CD4-positive, alpha-beta memory T cell (primary cell): ENCODE results near the gene ACTR3. TPM values are rescaled to one million over a fixed set of nuclear protein-coding genes. Genes with fewer than 3 reads are reported as not detected.

Source experiments
- CTCF ChIA-PET: fragments of 350-600 bp; sonication (Branson Sonifier 250); formaldehyde crosslinking; loops from one replicate; lab custom pipeline; 2021; ENCODE audit warnings: inconsistent platforms; ENCODE audit not compliant: partially characterized antibody; lab: Charles Lee
- POLR2A ChIA-PET: fragments of 350-600 bp; sonication (Branson Sonifier 250); formaldehyde crosslinking; loops from one replicate; lab custom pipeline; 2021; ENCODE audit not compliant: partially characterized antibody; lab: Charles Lee
- DNase-seq, 5 donors: peaks; one replicate each; pipeline versions ENCODE4 v3.0.0 to v3.0.0-alpha.2; 2020 to 2022; ENCODE audit warnings: mixed read lengths in 1 of 5
- H3K27ac ChIP-seq: one replicate; pipeline ENCODE4 v1.7.0; 2013; ENCODE audit warnings: low read depth, low read length
- H3K27me3 ChIP-seq: 2 replicates; pipeline ENCODE4 v1.7.0; 2013; ENCODE audit warnings: mild to moderate bottlenecking, low read length, moderate library complexity; ENCODE audit not compliant: insufficient read depth
- H3K36me3 ChIP-seq: 2 replicates; pipeline ENCODE4 v1.7.0; 2013; ENCODE audit warnings: mild to moderate bottlenecking, low read length, moderate library complexity; ENCODE audit not compliant: insufficient read depth
- H3K4me1 ChIP-seq: 2 replicates; pipeline ENCODE4 v1.7.0; 2013; ENCODE audit warnings: mild to moderate bottlenecking, low read length, moderate library complexity; ENCODE audit not compliant: insufficient read depth
- H3K4me3 ChIP-seq, 2 donors: one replicate each; pipeline ENCODE4 v1.7.0; 2013; ENCODE audit warnings: low read length in 2 of 2, mild to moderate bottlenecking in 1 of 2
- H3K9me3 ChIP-seq, 2 donors: one replicate each; pipeline ENCODE4 v1.7.0; 2013; ENCODE audit warnings: low read length in 2 of 2, control low read depth in 1 of 2; ENCODE audit not compliant: control insufficient read depth in 1 of 2
- H3K27ac Mint-ChIP-seq, 7 donors: one replicate each; pipeline ENCODE4 v1.8.0; 2020 to 2021; ENCODE audit warnings: mixed read lengths in 7 of 7, mild to moderate bottlenecking in 6 of 7, inconsistent platforms in 3 of 7, moderate library complexity in 3 of 7
- H3K27me3 Mint-ChIP-seq, 2 donors: one replicate each; pipeline ENCODE4 v1.8.0; 2020 to 2021; ENCODE audit warnings: mixed read lengths in 2 of 2
- H3K36me3 Mint-ChIP-seq, 2 donors: one replicate each; pipeline ENCODE4 v1.8.0; 2020 to 2021; ENCODE audit warnings: mixed read lengths in 2 of 2, inconsistent platforms in 1 of 2, mild to moderate bottlenecking in 1 of 2
- H3K4me1 Mint-ChIP-seq, 4 donors: one replicate each; pipeline ENCODE4 v1.8.0; 2020 to 2021; ENCODE audit warnings: mixed read lengths in 4 of 4, mild to moderate bottlenecking in 1 of 4
- H3K4me3 Mint-ChIP-seq, 8 donors: one replicate each; pipeline ENCODE4 v1.8.0; 2020 to 2021; ENCODE audit warnings: mixed read lengths in 8 of 8, mild to moderate bottlenecking in 7 of 8, moderate library complexity in 6 of 8, inconsistent platforms in 3 of 8
- H3K9me3 Mint-ChIP-seq, 8 donors: one replicate each; pipeline ENCODE4 v1.8.0; 2020 to 2021; ENCODE audit warnings: mixed read lengths in 8 of 8, mild to moderate bottlenecking in 5 of 8, inconsistent platforms in 3 of 8, moderate library complexity in 1 of 8
- intact Hi-C: fragments of 100-400 bp; cut with micrococcal nuclease; formaldehyde crosslinking; loops from one replicate; pipeline ENCODE4 v1.15.1; 2023
- polyA plus RNA-seq, 2 donors: library from polyadenylated mRNA; unstranded; fragments of 300-500 nt; fragmentation: Illumina TruSeq; gene quantifications; one replicate each; pipeline ENCODE4 v1.2.3, GENCODE V29; 2021
- total RNA-seq, 2 experiments: library from RNA; stranded (reverse); gene quantifications; one replicate each; pipeline ENCODE4 v1.2.3, GENCODE V29; 2021

ACTR3 gene
- total and polyA plus RNA-seq, 4 experiments from 2014 or later = 247 to 567 (median 396) TPM

GRCh38 chr2:114008720-114009119, 118.8 kb downstream of the ACTR3 start:
- DNase-seq = no peak
- Mint-ChIP-seq H3K36me3 (peaks cover 0 to 11% of the 10 kb centered on the region in 2 donors), H3K4me3 (no peak overlapping the region), H3K27ac (no peak overlapping the region), H3K9me3 (peaks cover 0 to 5% (median 1%) of the 10 kb centered on the region in 8 donors), H3K4me1 (no peaks in the 10 kb centered on the region), H3K27me3 (peaks cover 1 to 10% of the 10 kb centered on the region in 2 donors)
- H3K9me3 ChIP-seq = no peaks in the 10 kb centered on the region
- no peaks in the 10 kb centered on the region for H3K36me3 ChIP-seq
- POLR2A ChIA-PET = no interaction called here
- no peaks in the 10 kb centered on the region for H3K4me1 ChIP-seq
- H3K27me3 ChIP-seq = no peaks in the 10 kb centered on the region
- intact Hi-C loops = no loop called here
- H3K27ac ChIP-seq = no peak overlapping the region
- CTCF ChIA-PET = no interaction called here
- no peak overlapping the region for H3K4me3 ChIP-seq

DNA sequence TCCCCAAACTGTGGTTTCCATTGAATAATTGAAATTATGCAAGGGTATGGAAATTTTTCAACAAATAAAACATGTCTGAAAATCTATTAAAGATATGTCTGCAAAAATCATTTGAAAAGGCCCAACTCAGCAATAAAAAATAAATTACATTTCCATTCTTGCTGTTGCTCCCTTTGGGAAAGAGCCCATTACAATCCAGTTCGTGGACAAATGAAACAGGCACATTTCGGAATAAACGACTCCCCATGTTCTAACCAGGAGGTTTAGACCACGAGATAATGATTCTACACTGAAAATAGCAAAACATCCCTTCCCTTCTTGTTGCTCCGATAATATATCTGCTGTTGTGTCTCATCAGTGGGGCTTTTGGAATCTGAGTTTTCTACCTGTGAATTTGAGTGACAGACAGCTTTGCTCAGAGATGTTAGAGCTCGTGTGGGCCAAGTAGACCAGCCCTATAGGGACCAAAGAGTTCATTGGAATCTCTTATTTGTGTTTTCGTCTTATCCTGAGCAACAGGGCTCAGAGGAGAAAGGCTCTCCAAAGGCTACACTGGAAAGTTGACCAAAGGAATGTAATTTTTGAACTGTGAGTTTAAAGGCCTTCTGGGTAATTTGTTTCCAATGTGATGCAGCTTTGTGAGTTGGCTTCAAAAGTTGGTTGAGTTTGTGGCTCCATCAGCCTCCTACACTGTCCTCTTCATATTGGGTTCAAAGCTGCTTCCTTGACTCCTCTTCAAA, 119.5 kb downstream of the ACTR3 start:
- POLR2A ChIA-PET = no interaction called here
- no peak for DNase-seq
- Mint-ChIP-seq H3K27ac (no peak overlapping the region), H3K9me3 (peaks cover 0 to 5% (median under 1%) of the 10 kb centered on the region in 8 donors), H3K27me3 (peaks cover 1 to 10% of the 10 kb centered on the region in 2 donors), H3K4me3 (no peak overlapping the region), H3K36me3 (peaks cover 0 to 7% of the 10 kb centered on the region in 2 donors), H3K4me1 (no peaks in the 10 kb centered on the region)
- Histone ChIP-seq H3K4me3 (no peak overlapping the region), H3K36me3 (no peaks in the 10 kb centered on the region), H3K4me1 (no peaks in the 10 kb centered on the region), H3K27ac (no peak overlapping the region), H3K9me3 (no peaks in the 10 kb centered on the region), H3K27me3 (no peaks in the 10 kb centered on the region)
- CTCF ChIA-PET = no interaction called here
- intact Hi-C loops = no loop called here

DNA sequence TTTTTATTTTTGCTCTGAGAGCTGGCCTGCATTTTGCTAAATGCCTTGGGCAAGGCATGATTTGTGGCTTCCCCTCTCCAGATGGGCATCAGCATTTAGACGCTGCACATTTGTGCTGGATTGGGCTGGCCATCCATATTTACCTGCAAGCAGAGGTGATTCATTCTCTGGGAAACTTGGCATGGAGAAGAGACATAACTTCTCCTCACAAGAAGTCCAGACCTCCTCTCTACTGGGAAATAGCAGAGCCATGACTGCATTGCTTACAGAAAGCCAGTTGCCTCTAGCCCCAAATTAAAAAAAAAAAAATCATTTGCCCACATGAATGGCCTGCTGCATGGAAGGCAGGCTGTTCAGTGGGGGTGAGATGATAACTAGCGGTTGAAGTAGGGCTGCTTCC, 120.1 kb downstream of the ACTR3 start:
- POLR2A ChIA-PET = no interaction called here
- no peak overlapping the region for H3K27ac Mint-ChIP-seq

DNA sequence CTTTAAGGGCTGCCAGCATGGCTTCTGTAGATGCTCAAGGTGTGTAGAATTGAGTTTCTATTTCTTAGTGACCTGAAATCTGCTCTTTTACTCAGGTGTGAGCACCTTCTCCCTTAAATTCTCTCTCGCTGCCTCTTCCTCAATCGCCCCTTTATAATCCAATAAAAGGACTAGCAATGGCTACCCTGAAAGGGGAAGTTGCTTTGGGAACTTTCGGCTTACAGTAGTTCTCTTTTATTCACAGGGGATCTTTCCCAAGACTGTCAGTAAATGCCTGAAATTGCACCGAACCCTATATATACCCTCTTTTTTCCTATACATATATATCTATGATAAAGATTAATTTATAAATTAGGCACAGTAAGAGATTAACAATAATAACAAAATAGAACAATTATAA, 121.8 kb downstream of the ACTR3 start:
- Mint-ChIP-seq H3K36me3 (no peaks in the 10 kb centered on the region), H3K4me1 (no peaks in the 10 kb centered on the region), H3K27ac (no peak overlapping the region), H3K27me3 (peaks cover 4 to 15% of the 10 kb centered on the region in 2 donors), H3K4me3 (no peak overlapping the region), H3K9me3 (peaks cover 0 to 5% (median 0%) of the 10 kb centered on the region in 8 donors)
- Histone ChIP-seq H3K36me3 (no peaks in the 10 kb centered on the region), H3K4me3 (no peak overlapping the region), H3K4me1 (no peaks in the 10 kb centered on the region), H3K27me3 (no peaks in the 10 kb centered on the region), H3K9me3 (no peaks in the 10 kb centered on the region), H3K27ac (no peak overlapping the region)
- intact Hi-C loops = no loop called here
- POLR2A ChIA-PET = no interaction called here
- CTCF ChIA-PET = no interaction called here
- no peak for DNase-seq

More for the DNA sequence above, 120.1 kb downstream of the ACTR3 start:
- CTCF ChIA-PET = no interaction called here
- H3K4me1 Mint-ChIP-seq = no peaks in the 10 kb centered on the region
- no peaks in the 10 kb centered on the region for H3K36me3 ChIP-seq
- no peaks in the 10 kb centered on the region for H3K4me1 ChIP-seq
- intact Hi-C loops = no loop called here
- H3K27me3 Mint-ChIP-seq = peaks cover 1 to 10% of the 10 kb centered on the region in 2 donors
- H3K27ac ChIP-seq = no peak overlapping the region
- peaks cover 0 to 4% of the 10 kb centered on the region in 2 donors for H3K36me3 Mint-ChIP-seq
- no peak overlapping the region for H3K4me3 Mint-ChIP-seq
- no peak overlapping the region for H3K4me3 ChIP-seq
- H3K9me3 Mint-ChIP-seq = peaks cover 0 to 5% (median 0%) of the 10 kb centered on the region in 8 donors
- no peak for DNase-seq
- no peaks in the 10 kb centered on the region for H3K9me3 ChIP-seq
- H3K27me3 ChIP-seq = no peaks in the 10 kb centered on the region

Other genes with a start within 250 kb of the ACTR3 start
- 10 to 100 TPM; 29.9 to 30.9 TPM for gene SLC35F5, start 133.4 kb upstream of the ACTR3 start, total RNA-seq
- 1 to 10 TPM; 4.5 to 5.9 TPM for gene SLC35F5, start 133.4 kb upstream of the ACTR3 start, polyA plus RNA-seq